ENCODE measurements around the gene MCM5. TPM values are rescaled to one million over a fixed set of nuclear protein-coding genes. Genes with fewer than 3 reads are reported as not detected.

The MCM5 gene
- total RNA-seq, 1 donor from 2014 or later = 25.7 TPM

DNA sequence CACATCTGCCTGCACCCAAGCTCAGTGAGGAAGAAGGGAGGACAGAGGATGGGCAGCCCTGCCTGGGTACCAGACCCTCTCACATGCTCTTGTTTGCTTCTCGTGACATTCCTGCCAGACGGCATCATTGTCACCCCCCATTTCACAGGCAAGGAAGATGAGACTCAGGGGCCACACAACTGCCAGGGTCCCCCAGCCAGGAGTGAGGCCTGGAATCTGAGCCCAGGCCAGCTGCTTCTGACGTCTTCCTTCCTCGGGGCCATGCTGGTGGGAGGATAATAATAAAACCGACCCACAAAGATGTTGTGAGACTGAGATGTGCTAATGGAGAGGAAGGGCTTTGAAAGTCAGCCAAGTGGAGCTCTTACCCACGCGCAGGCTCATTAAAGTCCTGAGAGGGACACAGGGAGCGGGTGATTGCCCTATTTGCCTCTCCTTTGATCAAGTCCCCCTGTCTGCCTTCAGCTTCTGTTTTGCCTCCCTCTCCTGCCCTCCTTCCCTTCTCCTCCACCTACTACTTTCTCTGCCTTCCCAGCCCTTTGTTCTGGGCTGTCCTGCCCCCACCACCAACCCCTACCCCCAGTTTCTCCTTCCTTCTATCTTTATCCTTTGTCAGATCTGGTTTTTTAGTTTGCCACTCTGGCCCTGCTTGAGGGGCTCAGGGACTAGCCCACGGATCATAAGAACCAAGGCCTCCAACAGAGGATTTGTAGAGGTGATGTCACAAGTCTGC, 62.7 kb downstream of the MCM5 start:
- intact Hi-C loops (cut with DNase I) = no loop called here
- no peak overlapping the region for H3K27ac ChIP-seq
- no peak for DNase-seq
- H3K36me3 ChIP-seq = no peaks in the 10 kb centered on the region
- no peaks in the 10 kb centered on the region for H3K27me3 ChIP-seq (ENCODE audit: low read depth)
- H3K9me3 ChIP-seq = no peaks in the 10 kb centered on the region
- TF ChIP-seq, protein P1, sequence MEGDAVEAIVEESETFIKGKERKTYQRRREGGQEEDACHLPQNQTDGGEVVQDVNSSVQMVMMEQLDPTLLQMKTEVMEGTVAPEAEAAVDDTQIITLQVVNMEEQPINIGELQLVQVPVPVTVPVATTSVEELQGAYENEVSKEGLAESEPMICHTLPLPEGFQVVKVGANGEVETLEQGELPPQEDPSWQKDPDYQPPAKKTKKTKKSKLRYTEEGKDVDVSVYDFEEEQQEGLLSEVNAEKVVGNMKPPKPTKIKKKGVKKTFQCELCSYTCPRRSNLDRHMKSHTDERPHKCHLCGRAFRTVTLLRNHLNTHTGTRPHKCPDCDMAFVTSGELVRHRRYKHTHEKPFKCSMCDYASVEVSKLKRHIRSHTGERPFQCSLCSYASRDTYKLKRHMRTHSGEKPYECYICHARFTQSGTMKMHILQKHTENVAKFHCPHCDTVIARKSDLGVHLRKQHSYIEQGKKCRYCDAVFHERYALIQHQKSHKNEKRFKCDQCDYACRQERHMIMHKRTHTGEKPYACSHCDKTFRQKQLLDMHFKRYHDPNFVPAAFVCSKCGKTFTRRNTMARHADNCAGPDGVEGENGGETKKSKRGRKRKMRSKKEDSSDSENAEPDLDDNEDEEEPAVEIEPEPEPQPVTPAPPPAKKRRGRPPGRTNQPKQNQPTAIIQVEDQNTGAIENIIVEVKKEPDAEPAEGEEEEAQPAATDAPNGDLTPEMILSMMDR (IDR thresholded peaks at IDR 0.05) = no peak
- H3K4me3 ChIP-seq = no peak overlapping the region
- peaks cover 5% of the 10 kb centered on the region for H3K4me1 ChIP-seq
- no peak for ATAC-seq

DNA sequence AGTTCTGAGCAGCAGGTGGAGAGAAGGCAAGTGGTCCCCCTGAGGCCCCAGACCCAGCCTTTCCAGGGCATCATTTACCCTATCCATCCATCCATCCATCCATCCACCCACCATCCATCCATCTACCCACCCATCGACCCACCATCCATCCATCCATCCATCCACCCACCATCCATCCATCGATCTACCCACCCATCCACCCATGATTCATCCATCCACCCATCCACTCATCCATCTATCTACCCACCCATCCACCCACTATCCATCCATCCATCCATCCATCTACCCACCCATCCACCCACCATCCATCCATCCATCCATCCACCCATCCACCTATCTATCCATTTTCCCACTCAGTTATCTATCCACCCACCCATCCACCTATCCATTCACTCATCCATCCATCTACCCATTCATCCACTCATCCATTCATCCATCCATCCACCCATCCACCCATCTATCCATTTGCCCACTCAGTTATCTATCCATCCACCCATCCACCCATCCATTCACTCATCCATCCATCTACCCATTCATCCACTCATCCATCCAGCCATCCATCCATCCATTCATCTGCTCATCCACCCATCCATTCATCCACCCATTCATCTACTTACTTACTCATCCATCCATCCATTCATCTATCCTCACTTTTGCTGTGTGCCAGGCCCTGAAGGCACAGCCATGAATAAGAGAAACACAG, 63.4 kb downstream of the MCM5 start:
- H3K9me3 ChIP-seq = no peaks in the 10 kb centered on the region
- intact Hi-C loops (cut with DNase I) = no loop called here
- ATAC-seq = no peak

DNA sequence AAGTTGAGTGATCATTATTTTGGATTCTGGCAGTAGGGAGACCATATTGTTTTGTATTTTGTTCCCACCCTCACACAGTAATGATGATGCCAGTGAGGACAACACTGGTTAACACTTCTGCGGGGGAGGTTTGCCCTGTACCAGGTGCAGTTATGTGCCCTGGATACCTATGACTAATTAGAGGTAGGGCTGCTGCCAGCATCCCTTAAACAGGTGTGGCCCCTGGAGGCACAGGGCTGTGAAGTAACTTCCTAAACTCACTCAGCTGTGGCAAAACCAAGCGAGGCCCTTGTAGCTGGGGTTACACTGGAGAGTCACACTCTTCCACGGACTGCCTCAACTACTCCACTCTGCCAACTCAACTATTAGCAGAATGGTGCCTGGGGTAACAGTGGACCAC, 64.5 kb downstream of the MCM5 start:
- no peak for DNase-seq
- TF ChIP-seq, protein P1 (IDR thresholded peaks at IDR 0.05) = no peak
- H3K4me1 ChIP-seq = peaks cover 17% of the 10 kb centered on the region
- no peak overlapping the region for H3K27ac ChIP-seq
- no peak overlapping the region for H3K4me3 ChIP-seq
- intact Hi-C loops (cut with DNase I) = no loop called here
- ATAC-seq = no peak
- no peaks in the 10 kb centered on the region for H3K27me3 ChIP-seq (ENCODE audit: low read depth)
- no peaks in the 10 kb centered on the region for H3K9me3 ChIP-seq
- H3K36me3 ChIP-seq = no peaks in the 10 kb centered on the region

More for the DNA sequence above, 63.4 kb downstream of the MCM5 start:
- peaks cover 13% of the 10 kb centered on the region for H3K4me1 ChIP-seq
- no peaks in the 10 kb centered on the region for H3K36me3 ChIP-seq
- H3K27ac ChIP-seq = no peak overlapping the region
- TF ChIP-seq, protein P1 (IDR thresholded peaks at IDR 0.05) = no peak
- H3K4me3 ChIP-seq = no peak overlapping the region
- DNase-seq = no peak
- no peaks in the 10 kb centered on the region for H3K27me3 ChIP-seq (ENCODE audit: low read depth)

DNA sequence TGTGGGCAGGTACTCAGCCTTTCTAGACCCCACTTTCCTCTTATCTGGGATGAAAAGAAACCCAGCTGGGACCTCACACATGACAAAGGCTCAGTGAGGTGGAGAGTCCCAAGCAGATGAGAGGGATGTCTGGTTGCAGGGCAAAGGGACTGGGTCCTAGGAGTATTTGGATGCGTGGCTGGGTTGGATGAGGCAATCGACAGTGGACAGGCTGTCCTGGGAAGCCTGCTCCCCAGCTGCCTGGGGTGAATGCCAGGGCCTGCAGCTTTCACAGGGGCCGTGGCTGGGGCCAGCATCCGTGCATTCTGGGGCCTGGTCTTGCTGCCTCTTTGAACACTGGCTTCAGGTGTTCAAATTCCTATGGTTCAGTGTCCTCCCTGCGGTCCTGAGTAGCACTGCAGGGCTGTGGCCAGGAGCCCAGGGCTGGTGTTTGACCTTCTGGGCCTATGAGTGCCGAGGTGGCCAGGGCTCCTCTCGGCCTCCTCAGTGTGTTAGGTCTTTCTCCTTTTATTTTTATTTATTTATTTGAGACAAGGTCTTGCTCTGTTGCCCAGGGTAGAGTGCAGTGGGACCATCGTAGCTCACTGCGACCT, 65.3 kb downstream of the MCM5 start:
- H3K27ac ChIP-seq = no peak overlapping the region
- H3K9me3 ChIP-seq = no peaks in the 10 kb centered on the region
- no peak overlapping the region for H3K4me3 ChIP-seq
- ATAC-seq (no peak), DNase-seq (no peak)
- TF ChIP-seq, protein P1 (IDR thresholded peaks at IDR 0.05) = no peak
- peaks cover 17% of the 10 kb centered on the region for H3K4me1 ChIP-seq
- no peaks in the 10 kb centered on the region for H3K36me3 ChIP-seq
- intact Hi-C loops (cut with DNase I) = no loop called here
- no peaks in the 10 kb centered on the region for H3K27me3 ChIP-seq (ENCODE audit: low read depth)

DNA sequence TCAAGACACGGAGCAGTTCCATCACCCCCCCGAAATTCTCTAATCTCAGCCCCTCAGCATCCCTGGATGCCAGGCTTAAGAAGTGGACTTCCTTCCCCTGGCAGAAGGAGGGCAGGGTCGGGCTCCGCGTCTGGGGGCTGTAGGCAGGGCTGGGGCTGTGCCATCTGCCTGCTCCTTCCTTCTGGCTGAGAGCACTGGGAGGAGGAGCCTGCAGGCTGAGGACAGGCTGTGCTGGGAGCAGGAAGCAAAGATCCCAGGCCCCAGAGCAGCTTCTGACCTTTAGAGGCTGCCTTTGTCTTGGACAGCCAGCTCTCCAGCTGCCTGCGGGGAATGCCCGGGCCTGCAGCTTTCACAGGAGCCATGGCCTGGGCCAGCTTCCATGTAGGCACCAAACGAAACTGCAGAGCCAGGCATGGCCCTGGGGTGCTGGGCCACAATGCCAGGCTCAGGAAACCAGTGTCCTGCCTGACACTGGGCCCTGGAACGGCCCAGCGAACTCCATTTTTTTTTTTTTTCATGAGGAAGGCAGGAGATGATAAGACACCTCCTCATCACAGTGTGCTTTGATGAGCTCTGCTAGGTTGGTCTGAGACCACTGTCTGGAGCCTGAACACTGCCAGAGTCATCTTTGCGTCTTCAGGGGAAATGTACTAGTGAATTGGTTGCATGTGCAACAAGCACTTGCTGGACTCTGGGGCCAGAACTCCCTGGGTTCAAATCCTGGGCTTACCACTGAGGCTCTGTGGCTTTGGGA, 67.9 kb downstream of the MCM5 start:
- Histone ChIP-seq H3K9me3 (no peaks in the 10 kb centered on the region), H3K4me3 (no peak overlapping the region), H3K27me3 (ENCODE audit: low read depth) (no peaks in the 10 kb centered on the region), H3K27ac (peak overlapping the region; percentile 82), H3K4me1 (peaks cover 17% of the 10 kb centered on the region), H3K36me3 (no peaks in the 10 kb centered on the region)
- TF ChIP-seq, protein P1 (IDR thresholded peaks at IDR 0.05) = no peak
- intact Hi-C loops (cut with DNase I) = no loop called here
- ATAC-seq = peak; percentile 81 to 85
- peak; percentile 65 for DNase-seq

Data from lower lobe of right lung (tissue), 2 donors.